HepG2 (cell line): ENCODE measurements around the gene MAPK6. TPM values are rescaled to one million over a fixed set of nuclear protein-coding genes. Genes with fewer than 3 reads are reported as not detected.
A peak's percentile ranks its signal among the peaks of the same experiment; 100 is the strongest.

Experiments used
- EHMT2 ChIP-seq: fragments of 200-600 bp; sonication (generic); IDR thresholded peaks from 2 replicates; pipeline ENCODE4 v1.7.0; 2017; ENCODE audit warnings: antibody characterized with exemption, low read depth, low read length, borderline replicate concordance
- GABPB1 ChIP-seq: IDR thresholded peaks from 2 replicates; pipeline ENCODE4 v1.6.1; 2016; ENCODE audit warnings: mild to moderate bottlenecking, missing genetic modification reagents, moderate library complexity, missing compliant biosample characterization
- MIXL1 ChIP-seq: IDR thresholded peaks from 2 replicates; pipeline ENCODE4 v1.6.1; 2016
- SALL1 ChIP-seq: sonication (generic); formaldehyde crosslinking; IDR thresholded peaks from 2 replicates; pipeline ENCODE4 v1.8.0; 2022; ENCODE audit warnings: mild to moderate bottlenecking, missing genetic modification reagents
- SKIL ChIP-seq: sonication (generic); formaldehyde crosslinking; IDR thresholded peaks from 2 replicates; pipeline ENCODE4 v1.8.0; 2022; ENCODE audit warnings: missing genetic modification reagents, mild to moderate bottlenecking, moderate library complexity, borderline replicate concordance
- TCF7 ChIP-seq: sonication (generic); IDR thresholded peaks from 2 replicates; pipeline ENCODE4 v1.6.1; 2016; ENCODE audit warnings: antibody characterized with exemption, low read depth
- TEAD3 ChIP-seq: optimal IDR thresholded peaks from 2 replicates; pipeline ENCODE3; 2016; ENCODE audit warnings: borderline replicate concordance
- ZKSCAN8 ChIP-seq: IDR thresholded peaks from 2 replicates; pipeline ENCODE4 v1.6.1; 2016; ENCODE audit warnings: borderline replicate concordance, missing genetic modification reagents, missing compliant biosample characterization
- ZNF331 ChIP-seq: sonication (generic); formaldehyde crosslinking; IDR thresholded peaks from 2 replicates; pipeline ENCODE4 v1.4.0; 2020; ENCODE audit warnings: missing genetic modification reagents
- ZNF33A ChIP-seq: sonication (generic); formaldehyde crosslinking; IDR thresholded peaks from 2 replicates; pipeline ENCODE4 v1.5.1; 2020; ENCODE audit warnings: missing genetic modification reagents, mild to moderate bottlenecking, moderate library complexity, borderline replicate concordance
- ZNF7 ChIP-seq: IDR thresholded peaks from 2 replicates; pipeline ENCODE4 v1.6.1; 2016; ENCODE audit warnings: missing biosample characterization, missing genetic modification reagents
- polyA plus RNA-seq, 8 experiments: library from polyadenylated mRNA; depleted of rRNA in 3 of 8; stranded (reverse) in 7 of 8; unstranded in 1 of 8; fragments of >200 nt; fragmentation: Illumina TruSeq in 4 of 8; extraction: Trizol in 4 of 8; gene quantifications; 2 replicates each; pipeline versions ENCODE4 v1.2.1 to v1.2.3, GENCODE V29; 2011 to 2016; ENCODE audit warnings: low read depth in 4 of 8, missing spikeins in 1 of 8, mixed read lengths in 1 of 8; ENCODE audit not compliant: insufficient read depth in 1 of 8
- total RNA-seq, 5 experiments: library from RNA; depleted of rRNA; stranded (reverse); fragments of >200 nt; fragmentation: Illumina TruSeq; extraction: Trizol; gene quantifications; 2 replicates each; pipeline ENCODE4 v1.2.3, GENCODE V29; 2016; ENCODE audit warnings: low read depth in 1 of 5
- TF ChIP-seq, protein P1 (sequence below): IDR thresholded peaks from 2 replicates; pipeline ENCODE4 v1.6.1; 2016
- TF ChIP-seq, protein P2 (sequence below): sonication (generic); formaldehyde crosslinking; conservative IDR thresholded peaks from 2 replicates; pipeline ENCODE4 v1.4.0; 2020; ENCODE audit warnings: missing genetic modification reagents
- TF ChIP-seq, protein P3 (sequence below): sonication (generic); formaldehyde crosslinking; IDR thresholded peaks from 2 replicates; pipeline ENCODE4 v1.5.1; 2020; ENCODE audit warnings: mild to moderate bottlenecking, missing genetic modification reagents, borderline replicate concordance
- TF ChIP-seq, protein P4 (sequence below): IDR thresholded peaks from 2 replicates; pipeline ENCODE4 v1.6.1; 2016; ENCODE audit warnings: missing genetic modification reagents, missing compliant biosample characterization

Gene MAPK6
- total and polyA plus RNA-seq, 2 of the 13 experiments (the other 11 are each of a cell fraction or from before 2014, with no cell fraction given): 89.5 to 99.7 TPM

GRCh38 chr15:52115598-52116427, 96.8 kb downstream of the MAPK6 start (continued):
- TF ChIP-seq, protein P1, sequence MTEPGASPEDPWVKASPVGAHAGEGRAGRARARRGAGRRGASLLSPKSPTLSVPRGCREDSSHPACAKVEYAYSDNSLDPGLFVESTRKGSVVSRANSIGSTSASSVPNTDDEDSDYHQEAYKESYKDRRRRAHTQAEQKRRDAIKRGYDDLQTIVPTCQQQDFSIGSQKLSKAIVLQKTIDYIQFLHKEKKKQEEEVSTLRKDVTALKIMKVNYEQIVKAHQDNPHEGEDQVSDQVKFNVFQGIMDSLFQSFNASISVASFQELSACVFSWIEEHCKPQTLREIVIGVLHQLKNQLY (CRISPR knock-in tag): 0 out of 2 replicates have a peak, but pooled peaks have one; percentile 59
- TF ChIP-seq SALL1 (CRISPR knock-in tag): peak; percentile 75; the same call in 1 of the 2 replicates
- peak; percentile 83 for TF ChIP-seq TEAD3 (CRISPR knock-in tag)
- TF ChIP-seq, protein P2, sequence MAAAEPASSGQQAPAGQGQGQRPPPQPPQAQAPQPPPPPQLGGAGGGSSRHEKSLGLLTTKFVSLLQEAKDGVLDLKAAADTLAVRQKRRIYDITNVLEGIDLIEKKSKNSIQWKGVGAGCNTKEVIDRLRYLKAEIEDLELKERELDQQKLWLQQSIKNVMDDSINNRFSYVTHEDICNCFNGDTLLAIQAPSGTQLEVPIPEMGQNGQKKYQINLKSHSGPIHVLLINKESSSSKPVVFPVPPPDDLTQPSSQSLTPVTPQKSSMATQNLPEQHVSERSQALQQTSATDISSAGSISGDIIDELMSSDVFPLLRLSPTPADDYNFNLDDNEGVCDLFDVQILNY (CRISPR knock-in tag): no peak
- TF ChIP-seq, protein P3, sequence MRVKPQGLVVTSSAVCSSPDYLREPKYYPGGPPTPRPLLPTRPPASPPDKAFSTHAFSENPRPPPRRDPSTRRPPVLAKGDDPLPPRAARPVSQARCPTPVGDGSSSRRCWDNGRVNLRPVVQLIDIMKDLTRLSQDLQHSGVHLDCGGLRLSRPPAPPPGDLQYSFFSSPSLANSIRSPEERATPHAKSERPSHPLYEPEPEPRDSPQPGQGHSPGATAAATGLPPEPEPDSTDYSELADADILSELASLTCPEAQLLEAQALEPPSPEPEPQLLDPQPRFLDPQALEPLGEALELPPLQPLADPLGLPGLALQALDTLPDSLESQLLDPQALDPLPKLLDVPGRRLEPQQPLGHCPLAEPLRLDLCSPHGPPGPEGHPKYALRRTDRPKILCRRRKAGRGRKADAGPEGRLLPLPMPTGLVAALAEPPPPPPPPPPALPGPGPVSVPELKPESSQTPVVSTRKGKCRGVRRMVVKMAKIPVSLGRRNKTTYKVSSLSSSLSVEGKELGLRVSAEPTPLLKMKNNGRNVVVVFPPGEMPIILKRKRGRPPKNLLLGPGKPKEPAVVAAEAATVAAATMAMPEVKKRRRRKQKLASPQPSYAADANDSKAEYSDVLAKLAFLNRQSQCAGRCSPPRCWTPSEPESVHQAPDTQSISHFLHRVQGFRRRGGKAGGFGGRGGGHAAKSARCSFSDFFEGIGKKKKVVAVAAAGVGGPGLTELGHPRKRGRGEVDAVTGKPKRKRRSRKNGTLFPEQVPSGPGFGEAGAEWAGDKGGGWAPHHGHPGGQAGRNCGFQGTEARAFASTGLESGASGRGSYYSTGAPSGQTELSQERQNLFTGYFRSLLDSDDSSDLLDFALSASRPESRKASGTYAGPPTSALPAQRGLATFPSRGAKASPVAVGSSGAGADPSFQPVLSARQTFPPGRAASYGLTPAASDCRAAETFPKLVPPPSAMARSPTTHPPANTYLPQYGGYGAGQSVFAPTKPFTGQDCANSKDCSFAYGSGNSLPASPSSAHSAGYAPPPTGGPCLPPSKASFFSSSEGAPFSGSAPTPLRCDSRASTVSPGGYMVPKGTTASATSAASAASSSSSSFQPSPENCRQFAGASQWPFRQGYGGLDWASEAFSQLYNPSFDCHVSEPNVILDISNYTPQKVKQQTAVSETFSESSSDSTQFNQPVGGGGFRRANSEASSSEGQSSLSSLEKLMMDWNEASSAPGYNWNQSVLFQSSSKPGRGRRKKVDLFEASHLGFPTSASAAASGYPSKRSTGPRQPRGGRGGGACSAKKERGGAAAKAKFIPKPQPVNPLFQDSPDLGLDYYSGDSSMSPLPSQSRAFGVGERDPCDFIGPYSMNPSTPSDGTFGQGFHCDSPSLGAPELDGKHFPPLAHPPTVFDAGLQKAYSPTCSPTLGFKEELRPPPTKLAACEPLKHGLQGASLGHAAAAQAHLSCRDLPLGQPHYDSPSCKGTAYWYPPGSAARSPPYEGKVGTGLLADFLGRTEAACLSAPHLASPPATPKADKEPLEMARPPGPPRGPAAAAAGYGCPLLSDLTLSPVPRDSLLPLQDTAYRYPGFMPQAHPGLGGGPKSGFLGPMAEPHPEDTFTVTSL: peak; percentile 60; the same call in 1 of the 2 replicates
- TF ChIP-seq ZKSCAN8 (CRISPR knock-in tag): peak; percentile 66; the same call in 1 of the 2 replicates
- peak; percentile 18; the same call in 1 of the 2 replicates for TF ChIP-seq GABPB1 (CRISPR knock-in tag)
- TF ChIP-seq TCF7: peak; percentile 64; the same call in 1 of the 2 replicates
- 0 out of 2 replicates have a peak, but pooled peaks have one; percentile 12 for TF ChIP-seq ZNF33A (CRISPR knock-in tag)
- TF ChIP-seq ZNF331 (CRISPR knock-in tag): peak; percentile 86
- TF ChIP-seq SKIL: peak; percentile 15; the same call in 1 of the 2 replicates
- peak; percentile 67; the same call in 1 of the 2 replicates for TF ChIP-seq EHMT2
- no peak for TF ChIP-seq ZNF7 (CRISPR knock-in tag)
- TF ChIP-seq MIXL1 (CRISPR knock-in tag): peak; percentile 92
- TF ChIP-seq, protein P4, sequence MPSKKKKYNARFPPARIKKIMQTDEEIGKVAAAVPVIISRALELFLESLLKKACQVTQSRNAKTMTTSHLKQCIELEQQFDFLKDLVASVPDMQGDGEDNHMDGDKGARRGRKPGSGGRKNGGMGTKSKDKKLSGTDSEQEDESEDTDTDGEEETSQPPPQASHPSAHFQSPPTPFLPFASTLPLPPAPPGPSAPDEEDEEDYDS (CRISPR knock-in tag): 0 out of 2 replicates have a peak, but pooled peaks have one; percentile 36
